ENCODE measurements around the gene TOM1.

DNA sequence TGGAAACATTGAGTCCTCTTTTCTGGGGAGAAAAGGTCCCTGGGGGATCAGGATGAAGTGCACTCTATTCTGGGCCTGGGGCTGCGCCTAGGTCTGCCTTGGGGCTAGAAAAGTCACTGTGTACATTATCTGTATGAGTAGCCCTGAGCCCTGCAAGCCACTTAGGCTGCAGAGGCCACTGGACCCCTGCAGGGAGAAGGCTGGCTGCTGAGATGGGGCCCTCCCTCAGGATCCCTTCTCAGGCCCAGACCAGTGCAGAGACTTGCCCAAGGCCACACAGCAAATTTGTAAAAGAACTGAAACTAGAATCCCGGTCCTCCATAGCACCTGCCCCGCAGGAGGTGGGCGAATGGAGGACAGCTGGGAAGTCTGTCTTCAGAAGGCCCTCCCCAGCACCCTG lies 54.4 kb downstream of the TOM1 start:
- TF ChIP-seq, protein P1, sequence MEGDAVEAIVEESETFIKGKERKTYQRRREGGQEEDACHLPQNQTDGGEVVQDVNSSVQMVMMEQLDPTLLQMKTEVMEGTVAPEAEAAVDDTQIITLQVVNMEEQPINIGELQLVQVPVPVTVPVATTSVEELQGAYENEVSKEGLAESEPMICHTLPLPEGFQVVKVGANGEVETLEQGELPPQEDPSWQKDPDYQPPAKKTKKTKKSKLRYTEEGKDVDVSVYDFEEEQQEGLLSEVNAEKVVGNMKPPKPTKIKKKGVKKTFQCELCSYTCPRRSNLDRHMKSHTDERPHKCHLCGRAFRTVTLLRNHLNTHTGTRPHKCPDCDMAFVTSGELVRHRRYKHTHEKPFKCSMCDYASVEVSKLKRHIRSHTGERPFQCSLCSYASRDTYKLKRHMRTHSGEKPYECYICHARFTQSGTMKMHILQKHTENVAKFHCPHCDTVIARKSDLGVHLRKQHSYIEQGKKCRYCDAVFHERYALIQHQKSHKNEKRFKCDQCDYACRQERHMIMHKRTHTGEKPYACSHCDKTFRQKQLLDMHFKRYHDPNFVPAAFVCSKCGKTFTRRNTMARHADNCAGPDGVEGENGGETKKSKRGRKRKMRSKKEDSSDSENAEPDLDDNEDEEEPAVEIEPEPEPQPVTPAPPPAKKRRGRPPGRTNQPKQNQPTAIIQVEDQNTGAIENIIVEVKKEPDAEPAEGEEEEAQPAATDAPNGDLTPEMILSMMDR (IDR thresholded peaks at IDR 0.05), result no peak
- TF ChIP-seq ZFX (IDR thresholded peaks at IDR 0.05; ENCODE audit: borderline replicate concordance), result no peak

Data from 22Rv1 (cell line).